Measurements from ENCODE around the gene FAM13A. TPM values are rescaled to one million over a fixed set of nuclear protein-coding genes. Genes with fewer than 3 reads are reported as not detected.

Gene FAM13A
- total and polyA plus RNA-seq, 9 of the 15 experiments (the other 6 are each of a cell fraction or from before 2014, with no cell fraction given) = 11.3 to 23.3 (median 14.7) TPM

- TF ChIP-seq U2AF2 (optimal IDR thresholded peaks at IDR 0.05; ENCODE audit: low read depth, low read length) (no peak), PHB2 (IDR thresholded peaks at IDR 0.05; ENCODE audit: low read depth) (no peak), NR2C1 (IDR thresholded peaks at IDR 0.05) (peak; percentile 96), NR2C1 (tag; IDR thresholded peaks at IDR 0.05) (peak; percentile 97), NFIX (CRISPR knock-in tag; IDR thresholded peaks at IDR 0.05; ENCODE audit: low read depth) (no peak), NONO (IDR thresholded peaks at IDR 0.05; ENCODE audit: low read depth in 2 of 2, low read length in 1 of 2) (peak in 1 of 2 experiments; percentile 59; a peak in 2 of 4 replicates), SMAD1 (IDR thresholded peaks at IDR 0.05; ENCODE audit: low read depth, low read length, partially characterized antibody) (peak; percentile 44), RCOR1 (IDR thresholded peaks at IDR 0.05; ENCODE audit: borderline replicate concordance in 1 of 2, low read depth in 2 of 2, low read length in 2 of 2) (peak in 1 of 2 experiments; percentile 90; a peak in 2 of 4 replicates), FOS (IDR thresholded peaks at IDR 0.05; ENCODE audit: extremely low read depth, insufficient read length) (no peak), TGIF2 (CRISPR knock-in tag; IDR thresholded peaks at IDR 0.05) (no peak), RBBP5 (IDR thresholded peaks at IDR 0.05; ENCODE audit: borderline replicate concordance, insufficient read depth, low read length, poor library complexity, severe bottlenecking) (peak; percentile 68), ZNF584 (CRISPR knock-in tag; IDR thresholded peaks at IDR 0.05; ENCODE audit: low read depth) (no peak), MCM2 (IDR thresholded peaks at IDR 0.05; ENCODE audit: low read depth) (peak; percentile 95; the same call in 1 of the 2 replicates), ZNF668 (CRISPR knock-in tag; IDR thresholded peaks at IDR 0.05) (no peak), FOXP1 (CRISPR knock-in tag; IDR thresholded peaks at IDR 0.05) (0 out of 2 replicates have a peak, but pooled peaks have one; percentile 46), KAT8 (IDR thresholded peaks at IDR 0.05; ENCODE audit: low read depth) (no peak), GTF2A2 (tag; IDR thresholded peaks at IDR 0.05) (no peak), PHTF2 (CRISPR knock-in tag; IDR thresholded peaks at IDR 0.05) (no peak)
- TF ChIP-seq, protein P1, sequence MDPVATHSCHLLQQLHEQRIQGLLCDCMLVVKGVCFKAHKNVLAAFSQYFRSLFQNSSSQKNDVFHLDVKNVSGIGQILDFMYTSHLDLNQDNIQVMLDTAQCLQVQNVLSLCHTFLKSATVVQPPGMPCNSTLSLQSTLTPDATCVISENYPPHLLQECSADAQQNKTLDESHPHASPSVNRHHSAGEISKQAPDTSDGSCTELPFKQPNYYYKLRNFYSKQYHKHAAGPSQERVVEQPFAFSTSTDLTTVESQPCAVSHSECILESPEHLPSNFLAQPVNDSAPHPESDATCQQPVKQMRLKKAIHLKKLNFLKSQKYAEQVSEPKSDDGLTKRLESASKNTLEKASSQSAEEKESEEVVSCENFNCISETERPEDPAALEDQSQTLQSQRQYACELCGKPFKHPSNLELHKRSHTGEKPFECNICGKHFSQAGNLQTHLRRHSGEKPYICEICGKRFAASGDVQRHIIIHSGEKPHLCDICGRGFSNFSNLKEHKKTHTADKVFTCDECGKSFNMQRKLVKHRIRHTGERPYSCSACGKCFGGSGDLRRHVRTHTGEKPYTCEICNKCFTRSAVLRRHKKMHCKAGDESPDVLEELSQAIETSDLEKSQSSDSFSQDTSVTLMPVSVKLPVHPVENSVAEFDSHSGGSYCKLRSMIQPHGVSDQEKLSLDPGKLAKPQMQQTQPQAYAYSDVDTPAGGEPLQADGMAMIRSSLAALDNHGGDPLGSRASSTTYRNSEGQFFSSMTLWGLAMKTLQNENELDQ (CRISPR knock-in tag; IDR thresholded peaks at IDR 0.05; ENCODE audit: borderline replicate concordance) = no peak
- TF ChIP-seq, protein P2, sequence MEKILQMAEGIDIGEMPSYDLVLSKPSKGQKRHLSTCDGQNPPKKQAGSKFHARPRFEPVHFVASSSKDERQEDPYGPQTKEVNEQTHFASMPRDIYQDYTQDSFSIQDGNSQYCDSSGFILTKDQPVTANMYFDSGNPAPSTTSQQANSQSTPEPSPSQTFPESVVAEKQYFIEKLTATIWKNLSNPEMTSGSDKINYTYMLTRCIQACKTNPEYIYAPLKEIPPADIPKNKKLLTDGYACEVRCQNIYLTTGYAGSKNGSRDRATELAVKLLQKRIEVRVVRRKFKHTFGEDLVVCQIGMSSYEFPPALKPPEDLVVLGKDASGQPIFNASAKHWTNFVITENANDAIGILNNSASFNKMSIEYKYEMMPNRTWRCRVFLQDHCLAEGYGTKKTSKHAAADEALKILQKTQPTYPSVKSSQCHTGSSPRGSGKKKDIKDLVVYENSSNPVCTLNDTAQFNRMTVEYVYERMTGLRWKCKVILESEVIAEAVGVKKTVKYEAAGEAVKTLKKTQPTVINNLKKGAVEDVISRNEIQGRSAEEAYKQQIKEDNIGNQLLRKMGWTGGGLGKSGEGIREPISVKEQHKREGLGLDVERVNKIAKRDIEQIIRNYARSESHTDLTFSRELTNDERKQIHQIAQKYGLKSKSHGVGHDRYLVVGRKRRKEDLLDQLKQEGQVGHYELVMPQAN (IDR thresholded peaks at IDR 0.05; ENCODE audit: borderline replicate concordance) = peak; percentile 80
- TF ChIP-seq, protein P3, sequence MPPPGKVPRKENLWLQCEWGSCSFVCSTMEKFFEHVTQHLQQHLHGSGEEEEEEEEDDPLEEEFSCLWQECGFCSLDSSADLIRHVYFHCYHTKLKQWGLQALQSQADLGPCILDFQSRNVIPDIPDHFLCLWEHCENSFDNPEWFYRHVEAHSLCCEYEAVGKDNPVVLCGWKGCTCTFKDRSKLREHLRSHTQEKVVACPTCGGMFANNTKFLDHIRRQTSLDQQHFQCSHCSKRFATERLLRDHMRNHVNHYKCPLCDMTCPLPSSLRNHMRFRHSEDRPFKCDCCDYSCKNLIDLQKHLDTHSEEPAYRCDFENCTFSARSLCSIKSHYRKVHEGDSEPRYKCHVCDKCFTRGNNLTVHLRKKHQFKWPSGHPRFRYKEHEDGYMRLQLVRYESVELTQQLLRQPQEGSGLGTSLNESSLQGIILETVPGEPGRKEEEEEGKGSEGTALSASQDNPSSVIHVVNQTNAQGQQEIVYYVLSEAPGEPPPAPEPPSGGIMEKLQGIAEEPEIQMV (tag; conservative IDR thresholded peaks at IDR 0.05; ENCODE audit: low read depth) = no peak
These were observed 233.7 kb downstream of the FAM13A start (continued) for GRCh38 chr4:88823058-88823919.

Data from K562 (cell line).